ENCODE data around the gene UNC13B.

GRCh38 chr9:35164711-35165110, 2.9 kb downstream of the UNC13B start:
- no peak for TF ChIP-seq CTCF (IDR thresholded peaks at IDR 0.05; ENCODE audit: poor library complexity)
- no peak for TF ChIP-seq EZH2phosphoT487 (IDR thresholded peaks at IDR 0.05; ENCODE audit: low read depth, severe bottlenecking, unreplicated experiment)
- TF ChIP-seq EZH2 (IDR thresholded peaks at IDR 0.05; ENCODE audit: borderline replicate concordance), result no peak
